ENCODE results near the gene HLA-E. TPM values are rescaled to one million over a fixed set of nuclear protein-coding genes. Genes with fewer than 3 reads are reported as not detected.
A peak's percentile ranks its signal among the peaks of the same experiment; 100 is the strongest.
"Not testable (repeated sequence)": the region's sequence is repeated elsewhere in the genome, so short reads cannot be mapped to it uniquely, and the experiment has no call there.

HLA-E gene
- total and polyA plus RNA-seq, 4 donors: 133 to 258 (median 207) TPM

- TF ChIP-seq FOXA2 (IDR thresholded peaks at IDR 0.05) (no peak), MAX (IDR thresholded peaks at IDR 0.05) (no peak), HNF4G (IDR thresholded peaks at IDR 0.05) (no peak), ZBTB33 (IDR thresholded peaks at IDR 0.05) (no peak), HNF4A (conservative IDR thresholded peaks at IDR 0.05) (no peak)
Measured at GRCh38 chr6:30520522-30520921, 31.2 kb downstream of the HLA-E start (continued).

DNA sequence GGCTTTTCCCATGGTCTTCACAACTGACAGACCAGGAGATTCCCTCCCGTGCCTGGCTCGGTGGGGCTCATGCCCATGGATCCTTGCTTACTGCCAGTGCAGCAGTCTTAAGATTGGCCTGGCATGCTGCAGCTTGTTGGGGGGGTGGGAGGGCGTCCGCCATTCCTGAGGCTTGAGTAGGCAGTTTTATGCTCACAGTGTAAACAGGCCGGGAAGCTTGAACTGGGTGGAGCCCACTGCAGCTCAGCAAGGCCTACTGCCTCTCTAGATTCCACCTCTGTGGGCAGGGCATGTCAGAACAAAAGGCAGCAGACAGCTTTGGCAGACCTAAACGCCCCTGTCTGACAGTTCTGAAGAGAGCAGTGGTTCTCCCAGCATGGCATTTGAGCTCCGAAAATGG, 31.8 kb downstream of the HLA-E start:
- H3K27me3 ChIP-seq (ENCODE audit: control insufficient read depth in 4 of 4, insufficient read depth in 4 of 4, low read length in 3 of 4); H3K4me1 ChIP-seq (ENCODE audit: control insufficient read depth in 4 of 4, insufficient read depth in 4 of 4, low read length in 3 of 4); H3K9me3 ChIP-seq (ENCODE audit: control insufficient read depth in 4 of 4, low read length in 3 of 4); H3K36me3 ChIP-seq (ENCODE audit: control insufficient read depth in 4 of 4, insufficient read depth in 3 of 4, low read depth in 1 of 4, low read length in 3 of 4); H3K27ac ChIP-seq (ENCODE audit: low read depth in 1 of 2, low read length in 2 of 2); H3K9ac ChIP-seq (ENCODE audit: low read depth in 1 of 2, low read length in 2 of 2); H3K4me3 ChIP-seq (ENCODE audit: low read depth in 1 of 3, low read length in 3 of 3); DNase-seq (ENCODE audit: low spot score): not testable (repeated sequence)
- 83% methylated on average over 7 of the region's 7 CpGs for WGBS

DNA sequence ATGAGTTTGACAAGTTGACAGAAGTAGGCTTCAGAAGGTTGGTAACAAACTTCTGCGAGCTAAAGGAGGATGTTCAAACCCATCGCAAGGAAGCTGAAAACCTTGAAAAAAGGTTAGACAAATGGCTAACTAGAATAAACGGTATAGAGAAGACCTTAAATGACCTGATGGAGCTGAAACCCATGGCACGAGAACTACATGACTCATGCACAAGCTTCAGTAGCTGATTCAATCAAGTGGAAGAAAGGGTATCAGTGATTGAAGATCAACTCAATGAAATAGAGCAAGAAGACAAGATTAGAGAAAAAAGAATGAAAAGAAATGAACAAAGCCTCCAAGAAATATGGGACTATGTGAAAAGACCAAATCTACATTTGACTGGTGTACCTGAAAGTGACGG, 32.6 kb downstream of the HLA-E start:
- DNase-seq (ENCODE audit: low spot score); H3K9me3 ChIP-seq (ENCODE audit: control insufficient read depth in 4 of 4, low read length in 3 of 4); H3K27me3 ChIP-seq (ENCODE audit: control insufficient read depth in 4 of 4, insufficient read depth in 4 of 4, low read length in 3 of 4); H3K36me3 ChIP-seq (ENCODE audit: control insufficient read depth in 4 of 4, insufficient read depth in 3 of 4, low read depth in 1 of 4, low read length in 3 of 4); H3K4me3 ChIP-seq (ENCODE audit: low read depth in 1 of 3, low read length in 3 of 3); H3K27ac ChIP-seq (ENCODE audit: low read depth in 1 of 2, low read length in 2 of 2); H3K9ac ChIP-seq (ENCODE audit: low read depth in 1 of 2, low read length in 2 of 2); H3K4me1 ChIP-seq (ENCODE audit: control insufficient read depth in 4 of 4, insufficient read depth in 4 of 4, low read length in 3 of 4): not testable (repeated sequence)
- WGBS: 92% methylated on average over 5 of the region's 5 CpGs

DNA sequence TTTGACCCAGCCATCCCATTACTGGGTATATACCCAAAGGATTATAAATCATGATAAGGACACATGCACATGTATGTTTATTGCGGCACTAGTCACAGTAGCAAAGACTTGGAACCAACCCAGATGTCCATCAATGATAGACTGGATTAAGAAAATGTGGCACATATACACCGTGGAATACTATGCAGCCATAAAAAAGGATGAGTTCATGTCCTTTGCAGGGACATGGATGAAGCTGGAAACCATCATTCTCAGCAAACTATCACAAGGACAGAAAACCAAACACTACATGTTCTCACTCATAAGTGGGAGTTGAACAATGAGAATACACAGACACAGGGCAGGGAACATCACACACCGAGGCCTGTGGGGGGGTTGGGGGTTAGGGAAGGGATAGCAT, 37.1 kb downstream of the HLA-E start:
- H3K9ac ChIP-seq (ENCODE audit: low read depth in 1 of 2, low read length in 2 of 2); H3K4me3 ChIP-seq (ENCODE audit: low read depth in 1 of 3, low read length in 3 of 3); DNase-seq (ENCODE audit: low spot score); H3K4me1 ChIP-seq (ENCODE audit: control insufficient read depth in 4 of 4, insufficient read depth in 4 of 4, low read length in 3 of 4); H3K27me3 ChIP-seq (ENCODE audit: control insufficient read depth in 4 of 4, insufficient read depth in 4 of 4, low read length in 3 of 4); H3K9me3 ChIP-seq (ENCODE audit: control insufficient read depth in 4 of 4, low read length in 3 of 4); H3K27ac ChIP-seq (ENCODE audit: low read depth in 1 of 2, low read length in 2 of 2); H3K36me3 ChIP-seq (ENCODE audit: control insufficient read depth in 4 of 4, insufficient read depth in 3 of 4, low read depth in 1 of 4, low read length in 3 of 4): not testable (repeated sequence)
- WGBS: 95% methylated on average over 3 of the region's 3 CpGs

GRCh38 chr6:30529349-30529875, 40.1 kb downstream of the HLA-E start:
- not testable (repeated sequence) for H3K9me3 ChIP-seq (ENCODE audit: control insufficient read depth in 4 of 4, low read length in 3 of 4); H3K4me3 ChIP-seq (ENCODE audit: low read depth in 1 of 3, low read length in 3 of 3); DNase-seq (ENCODE audit: low spot score); H3K36me3 ChIP-seq (ENCODE audit: control insufficient read depth in 4 of 4, insufficient read depth in 3 of 4, low read depth in 1 of 4, low read length in 3 of 4); H3K9ac ChIP-seq (ENCODE audit: low read depth in 1 of 2, low read length in 2 of 2); H3K4me1 ChIP-seq (ENCODE audit: control insufficient read depth in 4 of 4, insufficient read depth in 4 of 4, low read length in 3 of 4); H3K27me3 ChIP-seq (ENCODE audit: control insufficient read depth in 4 of 4, insufficient read depth in 4 of 4, low read length in 3 of 4)
- H3K27ac ChIP-seq (ENCODE audit: low read depth in 1 of 2, low read length in 2 of 2): peak overlapping the region; percentile 48 to 62
- WGBS: 86% methylated on average over 17 of the region's 17 CpGs

All from liver (tissue), 9 donors.